ENCODE data around the gene FLCN. TPM values are rescaled to one million over a fixed set of nuclear protein-coding genes. Genes with fewer than 3 reads are reported as not detected.
"Not testable (repeated sequence)": the region's sequence is repeated elsewhere in the genome, so short reads cannot be mapped to it uniquely, and the experiment has no call there.

The FLCN gene
- total and polyA plus RNA-seq, 4 donors: 8.5 to 46.7 (median 28.4) TPM

GRCh38 chr17:17258011-17258410 lies 21.0 kb upstream of the FLCN start (continued):
- TF ChIP-seq JUND (IDR thresholded peaks at IDR 0.05): no peak

- WGBS: 100% methylated on average over 1 of the region's 1 CpG
- DNase-seq (ENCODE audit: low spot score): no peak
- Histone ChIP-seq H3K4me3 (ENCODE audit: low read depth in 1 of 3, low read length in 3 of 3) (no peak overlapping the region), H3K27ac (ENCODE audit: low read depth in 1 of 2, low read length in 2 of 2) (no peak overlapping the region), H3K36me3 (ENCODE audit: control insufficient read depth in 4 of 4, insufficient read depth in 3 of 4, low read depth in 1 of 4, low read length in 3 of 4) (peaks cover 18 to 62% (median 46%) of the 10 kb centered on the region in 4 donors), H3K9me3 (ENCODE audit: control insufficient read depth in 4 of 4, low read length in 3 of 4) (no peaks in the 10 kb centered on the region), H3K9ac (ENCODE audit: low read depth in 1 of 2, low read length in 2 of 2) (no peak overlapping the region), H3K27me3 (ENCODE audit: control insufficient read depth in 4 of 4, insufficient read depth in 4 of 4, low read length in 3 of 4) (no peaks in the 10 kb centered on the region), H3K4me1 (ENCODE audit: control insufficient read depth in 4 of 4, insufficient read depth in 4 of 4, low read length in 3 of 4) (peaks cover 4 to 7% (median 6%) of the 10 kb centered on the region in 4 donors)
- no peak for TF ChIP-seq TAF1 (conservative IDR thresholded peaks at IDR 0.05)
- TF ChIP-seq ZBTB33 (IDR thresholded peaks at IDR 0.05): no peak
- TF ChIP-seq HNF4G (IDR thresholded peaks at IDR 0.05): no peak
- TF ChIP-seq HNF4A (conservative IDR thresholded peaks at IDR 0.05): no peak
- TF ChIP-seq ATF3 (IDR thresholded peaks at IDR 0.05): no peak
- TF ChIP-seq REST (IDR thresholded peaks at IDR 0.05): no peak
- no peak for TF ChIP-seq CTCF (IDR thresholded peaks at IDR 0.05; ENCODE audit: low read depth, low read length, missing input control)
- no peak for TF ChIP-seq SP1 (IDR thresholded peaks at IDR 0.05)
- no peak for TF ChIP-seq FOXA1 (IDR thresholded peaks at IDR 0.05)
- no peak for TF ChIP-seq EGR1 (IDR thresholded peaks at IDR 0.05; ENCODE audit: low read depth in 2 of 2)
- TF ChIP-seq RAD21 (IDR thresholded peaks at IDR 0.05): no peak
- no peak for TF ChIP-seq RXRA (IDR thresholded peaks at IDR 0.05)
- no peak for TF ChIP-seq GABPA (IDR thresholded peaks at IDR 0.05 in 1 of 2, conservative IDR thresholded peaks at IDR 0.05 in 1 of 2)
- no peak for TF ChIP-seq YY1 (IDR thresholded peaks at IDR 0.05)
- TF ChIP-seq MAX (IDR thresholded peaks at IDR 0.05): no peak
- no peak for TF ChIP-seq JUND (IDR thresholded peaks at IDR 0.05)
- no peak for TF ChIP-seq NR2F2 (IDR thresholded peaks at IDR 0.05)
- TF ChIP-seq FOXA2 (IDR thresholded peaks at IDR 0.05): no peak
Observed at GRCh38 chr17:17256316-17256715, 19.3 kb upstream of the FLCN start.

GRCh38 chr17:17255689-17256088 lies 18.7 kb upstream of the FLCN start:
- H3K4me1 ChIP-seq (ENCODE audit: control insufficient read depth in 4 of 4, insufficient read depth in 4 of 4, low read length in 3 of 4); DNase-seq (ENCODE audit: low spot score); H3K9me3 ChIP-seq (ENCODE audit: control insufficient read depth in 4 of 4, low read length in 3 of 4); H3K27me3 ChIP-seq (ENCODE audit: control insufficient read depth in 4 of 4, insufficient read depth in 4 of 4, low read length in 3 of 4); H3K27ac ChIP-seq (ENCODE audit: low read depth in 1 of 2, low read length in 2 of 2); H3K9ac ChIP-seq (ENCODE audit: low read depth in 1 of 2, low read length in 2 of 2); H3K4me3 ChIP-seq (ENCODE audit: low read depth in 1 of 3, low read length in 3 of 3): not testable (repeated sequence)
- peaks cover 16 to 58% (median 45%) of the 10 kb centered on the region in 4 donors for H3K36me3 ChIP-seq (ENCODE audit: control insufficient read depth in 4 of 4, insufficient read depth in 3 of 4, low read depth in 1 of 4, low read length in 3 of 4)
- WGBS: 92% methylated on average over 11 of the region's 11 CpGs
